Testis (tissue), 3 donors: ENCODE measurements around the gene GGTLC1. TPM values are rescaled to one million over a fixed set of nuclear protein-coding genes. Genes with fewer than 3 reads are reported as not detected.

Experiments used
- DNase-seq: peaks from one replicate; pipeline ENCODE4 v3.0.0-alpha.2; 2019
- H3K27ac ChIP-seq, 2 donors: fragments of 200-600 bp; sonication (generic); one replicate each; pipeline ENCODE4 v1.5.1; 2019
- H3K27me3 ChIP-seq: fragments of 200-600 bp; sonication (generic); one replicate; pipeline ENCODE4 v1.5.1; 2019
- H3K36me3 ChIP-seq: fragments of 200-600 bp; sonication (generic); one replicate; pipeline ENCODE4 v1.5.1; 2017; ENCODE audit warnings: low read depth; ENCODE audit errors: missing control alignments
- H3K4me1 ChIP-seq: fragments of 200-600 bp; sonication (generic); one replicate; pipeline ENCODE4 v1.5.1; 2019
- H3K4me3 ChIP-seq, 2 donors: fragments of 200-600 bp; sonication (generic); one replicate each; pipeline ENCODE4 v1.5.1; 2017 to 2019
- H3K9me3 ChIP-seq: fragments of 200-600 bp; sonication (generic); one replicate; pipeline ENCODE4 v1.5.1; 2017
- CTCF ChIP-seq, 3 experiments: fragments of 450-650 bp in 2 of 3; fragments of 200-600 bp in 1 of 3; sonication (generic) in 1 of 3; IDR thresholded peaks; one replicate each; pipeline ENCODE4 v1.5.1; 2016 to 2019; ENCODE audit warnings: antibody characterized with exemption in 3 of 3, mild to moderate bottlenecking in 2 of 3, moderate library complexity in 1 of 3
- POLR2A ChIP-seq: fragments of 450-650 bp; IDR thresholded peaks from one replicate; pipeline ENCODE4 v1.6.1; 2017; ENCODE audit warnings: antibody characterized with exemption, mild to moderate bottlenecking, moderate library complexity
- WGBS, 2 donors: methylation state at CpG; one replicate each; pipeline ENCODE4 v1.1.5; 2018; 5-methylcytosine and 5-hydroxymethylcytosine counted together
- intact Hi-C: fragments of 100-400 bp; cut with DNase I; formaldehyde crosslinking; loops from one replicate; pipeline ENCODE4 v1.15.1; 2023; ENCODE audit warnings: low total_unique reads
- polyA plus RNA-seq: library from polyadenylated mRNA; stranded (reverse); fragments of 350-450 nt; fragmentation: Illumina TruSeq; extraction: RNeasy Lipid Tissue Mini Kit (QIAGEN cat#74804); gene quantifications from one replicate; pipeline ENCODE4 v1.2.3, GENCODE V29; 2014; ENCODE audit warnings: low read depth, low replicate concordance; ENCODE audit not compliant: insufficient read depth
- small RNA-seq, 2 donors: library from RNA; depleted of rRNA; stranded (forward); fragments of <200 nt; gene quantifications; one replicate each; pipeline ENCODE3, GENCODE V24; 2016
- total RNA-seq, 2 donors: library from RNA; depleted of rRNA; stranded (reverse); fragments of >200 nt; gene quantifications; one replicate each; pipeline ENCODE4 v1.2.3, GENCODE V29; 2016

GGTLC1 gene
- total and polyA plus RNA-seq, 3 donors from 2014 or later, result 6.9 to 20.7 (median 13.4) TPM

GRCh38 chr20:23938118-23938438 lies 50.5 kb downstream of the GGTLC1 start:
- Histone ChIP-seq H3K9me3 (no peaks in the 10 kb centered on the region), H3K36me3 (no peaks in the 10 kb centered on the region), H3K27ac (no peak overlapping the region), H3K4me3 (no peak overlapping the region), H3K27me3 (no peaks in the 10 kb centered on the region), H3K4me1 (no peaks in the 10 kb centered on the region)
- no peak for DNase-seq
- intact Hi-C loops, result no loop called here
- TF ChIP-seq CTCF (IDR thresholded peaks at IDR 0.05) (no peak), POLR2A (no peak)
- WGBS, 2 donors, result 96 to 100% methylated on average over 1 to 2 of the region's 2 CpGs

GRCh38 chr20:23937303-23938117 lies 51.1 kb downstream of the GGTLC1 start:
- Histone ChIP-seq H3K27me3 (no peaks in the 10 kb centered on the region), H3K9me3 (no peaks in the 10 kb centered on the region), H3K36me3 (no peaks in the 10 kb centered on the region), H3K4me1 (no peaks in the 10 kb centered on the region), H3K4me3 (no peak overlapping the region), H3K27ac (no peak overlapping the region)
- intact Hi-C loops, result no loop called here
- TF ChIP-seq POLR2A (no peak), CTCF (IDR thresholded peaks at IDR 0.05) (peak; percentile 72 to 78 (median 72))
- WGBS, 2 donors, result 4 to 14% methylated on average over 3 of the region's 3 CpGs
- DNase-seq, result peak; percentile 82

Small RNA genes within 50 kb of the gene (small RNA-seq; reads per million reads assigned to genes)
- gene AL133466.1, result 0 reads per million in 2 donors

Other genes with a start within 250 kb of the GGTLC1 start
- 1 to 10 TPM; 1.0 to 1.1 TPM for gene CST1, start 237.8 kb downstream of the GGTLC1 start, total RNA-seq
- gene CST1, start 237.8 kb downstream of the GGTLC1 start, polyA plus RNA-seq, result 0.96 TPM
- gene CST2, start 162.1 kb downstream of the GGTLC1 start, total RNA-seq, result not detected
- gene CST2, start 162.1 kb downstream of the GGTLC1 start, polyA plus RNA-seq, result 0.49 TPM
- gene CST5, start 109.0 kb downstream of the GGTLC1 start, total RNA-seq, result not detected
- gene CST5, start 109.0 kb downstream of the GGTLC1 start, polyA plus RNA-seq, result not detected